GM12878 (cell line): ENCODE results near the gene MCM6. TPM values are rescaled to one million over a fixed set of nuclear protein-coding genes. Genes with fewer than 3 reads are reported as not detected.

Experiments
- ATAC-seq: fragments of 200-7000 bp; cut with Tn5 transposase; 3 replicates; pipeline ENCODE4 v1.9.1; 2020; ENCODE audit warnings: mild to moderate bottlenecking, moderate library complexity
- BruUV-seq: library from RNA; stranded (reverse); fragments of 400-500 nt; replicated peaks from 2 replicates; lab custom pipeline; 2021; lab: Mats Ljungman, UMichigan
- CTCF ChIA-PET: fragments of 300-600 bp; sonication (Branson Sonifier 250); formaldehyde crosslinking; extraction: SDS; loops from one replicate; lab custom pipeline; 2021; ENCODE audit warnings: inconsistent platforms; lab: Yijun Ruan, JAX
- POLR2A ChIA-PET: fragments of 350-600 bp; formaldehyde crosslinking; extraction: SDS; loops from one replicate; lab custom pipeline; 2021; ENCODE audit warnings: inconsistent platforms; lab: Charles Lee
- RAD21 ChIA-PET: fragments of 300-600 bp; sonication (Branson Sonifier 250); formaldehyde crosslinking; loops from one replicate; lab custom pipeline; 2023; ENCODE audit warnings: antibody characterized with exemption; ENCODE audit not compliant: unreplicated experiment; lab: Charles Lee
- SMC1A ChIA-PET: fragments of 300-600 bp; sonication (Branson Sonifier 250); formaldehyde crosslinking; loops from one replicate; lab custom pipeline; 2023; ENCODE audit not compliant: unreplicated experiment, uncharacterized antibody; lab: Charles Lee
- DNase-seq: peaks from one replicate; pipeline ENCODE4 v3.0.0-alpha.2; 2011; ENCODE audit warnings: low read depth, low spot score
- FAIRE-seq: peaks from 3 replicates; lab custom pipeline; 2011; peaks lifted over from hg19 to GRCh38; lab: Jason Lieb, UNC
- H2AFZ ChIP-seq: 2 replicates; pipeline ENCODE4 v1.6.0; 2011; ENCODE audit warnings: low read depth, low read length, control low read depth; ENCODE audit not compliant: control insufficient read depth
- H3K27ac ChIP-seq: 2 replicates; pipeline ENCODE4 v1.5.1; 2011; ENCODE audit warnings: control low read depth; ENCODE audit not compliant: control insufficient read depth, insufficient read depth
- H3K27me3 ChIP-seq, 2 experiments: replicated peaks in 1 of 2; 2 replicates each; pipeline versions ENCODE4 v1.6.0 to v1.6.1; 2011; ENCODE audit warnings: low read length in 1 of 2; ENCODE audit not compliant: control insufficient read depth in 2 of 2, insufficient read depth in 2 of 2
- H3K36me3 ChIP-seq, 2 experiments: 2 replicates each; pipeline ENCODE4 v1.5.1; 2011; ENCODE audit warnings: low read length in 1 of 2; ENCODE audit not compliant: control insufficient read depth in 2 of 2, insufficient read depth in 2 of 2
- H3K4me1 ChIP-seq: 2 replicates; pipeline ENCODE4 v1.6.1; 2011; ENCODE audit warnings: mild to moderate bottlenecking, low read length, moderate library complexity, mixed read lengths; ENCODE audit not compliant: control insufficient read depth, insufficient read depth
- H3K4me2 ChIP-seq: 2 replicates; pipeline ENCODE4 v1.6.0; 2011; ENCODE audit warnings: control low read depth; ENCODE audit not compliant: control insufficient read depth, insufficient read depth
- H3K4me3 ChIP-seq: fragments of 200-600 bp; sonication (generic); 2 replicates; pipeline ENCODE4 v1.5.1; 2016
- H3K79me2 ChIP-seq: 2 replicates; pipeline ENCODE4 v1.6.0; 2011; ENCODE audit warnings: low read length; ENCODE audit not compliant: control insufficient read depth, insufficient read depth
- H3K9ac ChIP-seq: 2 replicates; pipeline ENCODE4 v1.8.0; 2011; ENCODE audit warnings: low read length, control low read depth, mixed read lengths; ENCODE audit not compliant: control insufficient read depth, insufficient read depth
- H3K9me3 ChIP-seq: replicated peaks from 3 replicates; pipeline ENCODE4 v1.5.1; 2011; ENCODE audit warnings: mild to moderate bottlenecking, low read length; ENCODE audit not compliant: control insufficient read depth, insufficient read depth
- H4K20me1 ChIP-seq: 2 replicates; pipeline ENCODE4 v1.6.0; 2011; ENCODE audit not compliant: control insufficient read depth, insufficient read depth
- CBFB ChIP-seq: IDR thresholded peaks from 2 replicates; pipeline ENCODE4 v1.6.1; 2016; ENCODE audit warnings: antibody characterized with exemption, low read depth
- CBX3 ChIP-seq: fragments of 200-600 bp; sonication (generic); IDR thresholded peaks from 2 replicates; pipeline ENCODE4 v1.6.1; 2016; ENCODE audit warnings: low read depth, borderline replicate concordance
- DPF2 ChIP-seq: fragments of 450-650 bp; IDR thresholded peaks from 2 replicates; pipeline ENCODE4 v1.6.1; 2017; ENCODE audit warnings: mild to moderate bottlenecking
- FOXK2 ChIP-seq: fragments of 450-650 bp; IDR thresholded peaks from 2 replicates; pipeline ENCODE4 v1.6.1; 2017; ENCODE audit warnings: mild to moderate bottlenecking, moderate library complexity
- HDGF ChIP-seq: fragments of 450-650 bp; IDR thresholded peaks from 2 replicates; pipeline ENCODE4 v1.6.1; 2016; ENCODE audit warnings: antibody characterized with exemption
- MEF2A ChIP-seq: IDR thresholded peaks from 2 replicates; pipeline ENCODE4 v1.6.1; 2011; ENCODE audit warnings: low read depth, mild to moderate bottlenecking, low read length, moderate library complexity; ENCODE audit not compliant: insufficient read depth
- NBN ChIP-seq: fragments of 450-650 bp; IDR thresholded peaks from 2 replicates; pipeline ENCODE4 v1.6.1; 2016
- NR2F1 ChIP-seq: fragments of 450-650 bp; conservative IDR thresholded peaks from 2 replicates; pipeline ENCODE4 v1.6.1; 2017; ENCODE audit warnings: mild to moderate bottlenecking
- SMAD1 ChIP-seq: fragments of 450-650 bp; IDR thresholded peaks from 2 replicates; pipeline ENCODE4 v1.6.1; 2018; ENCODE audit warnings: mild to moderate bottlenecking, low read depth; ENCODE audit not compliant: partially characterized antibody
- SMARCA5 ChIP-seq: fragments of 450-650 bp; IDR thresholded peaks from 2 replicates; pipeline ENCODE4 v1.6.1; 2017; ENCODE audit warnings: mild to moderate bottlenecking
- SRF ChIP-seq, 2 experiments: IDR thresholded peaks; 2 replicates each; pipeline ENCODE4 v1.6.1; 2011; ENCODE audit warnings: low read depth in 2 of 2, low read length in 2 of 2, mild to moderate bottlenecking in 1 of 2, moderate library complexity in 1 of 2
- STAT3 ChIP-seq: IDR thresholded peaks from 2 replicates; pipeline ENCODE4 v1.6.1; 2011; ENCODE audit warnings: low read depth, low read length, improper control_type of control experiment
- ZNF217 ChIP-seq: fragments of 450-650 bp; IDR thresholded peaks from 2 replicates; pipeline ENCODE4 v1.6.1; 2017; ENCODE audit warnings: antibody characterized with exemption, mild to moderate bottlenecking
- WGBS: methylation state at CpG from one replicate; pipeline ENCODE4 v1.1.6; 2016; ENCODE audit warnings: low lambda C conversion rate; ENCODE audit not compliant: insufficient replicate concordance, insufficient coverage; ENCODE audit errors: missing lambda C conversion rate; 5-methylcytosine and 5-hydroxymethylcytosine counted together
- in situ Hi-C: fragments of 300-500 bp; cut with MboI; formaldehyde crosslinking; loops from 9 replicates; pipeline ENCODE4 v1.14.3; 2018; ENCODE audit warnings: mixed read lengths
- intact Hi-C: fragments of 100-400 bp; cut with micrococcal nuclease; formaldehyde crosslinking; loops from one replicate; pipeline ENCODE4 v1.14.2; 2022; ENCODE audit not compliant: unreplicated experiment
- polyA plus RNA-seq, 11 experiments: library from polyadenylated mRNA; depleted of rRNA in 4 of 11; unstranded in 6 of 11; stranded (reverse) in 5 of 11; fragments of >200 nt; fragmentation: Nextera tagmentation in 4 of 11; fragmentation: Illumina TruSeq in 1 of 11; extraction: Ambion mirVana in 4 of 11; extraction: Trizol in 1 of 11; gene quantifications; 1 replicate in 1 of 11; 2 replicates in 10 of 11; pipeline versions ENCODE4 v1.2.1 to v1.2.3, GENCODE V29; 2011 to 2016; ENCODE audit warnings: inconsistent platforms in 2 of 11, missing spikeins in 2 of 11, low read depth in 1 of 11
- total RNA-seq, 4 experiments: library from RNA; depleted of rRNA in 3 of 4; stranded (reverse); fragments of >200 nt in 3 of 4; fragmentation: Illumina TruSeq in 1 of 4; extraction: Trizol in 1 of 4; gene quantifications; 2 replicates each; pipeline versions ENCODE4 v1.2.1 to v1.2.3, GENCODE V29; 2013 to 2021
- TF ChIP-seq, protein P1 (sequence below): IDR thresholded peaks from 2 replicates; pipeline ENCODE4 v1.6.1; 2012; ENCODE audit warnings: low read depth, low read length, improper control_type of control experiment
- TF ChIP-seq, protein P2 (sequence below): IDR thresholded peaks from 2 replicates; pipeline ENCODE4 v1.6.1; 2012; ENCODE audit warnings: improper control_type of control experiment, low read depth, low read length; ENCODE audit not compliant: insufficient replicate concordance
- TF ChIP-seq, protein P3 (sequence below): fragments of 450-650 bp; formaldehyde crosslinking; IDR thresholded peaks from 2 replicates; pipeline ENCODE4 v1.4.0; 2022; ENCODE audit warnings: mild to moderate bottlenecking, moderate library complexity

Gene MCM6
- total and polyA plus RNA-seq, 10 of the 15 experiments (the other 5 are each of a cell fraction or from before 2014, with no cell fraction given), result 37.4 to 118 (median 82.2) TPM

DNA sequence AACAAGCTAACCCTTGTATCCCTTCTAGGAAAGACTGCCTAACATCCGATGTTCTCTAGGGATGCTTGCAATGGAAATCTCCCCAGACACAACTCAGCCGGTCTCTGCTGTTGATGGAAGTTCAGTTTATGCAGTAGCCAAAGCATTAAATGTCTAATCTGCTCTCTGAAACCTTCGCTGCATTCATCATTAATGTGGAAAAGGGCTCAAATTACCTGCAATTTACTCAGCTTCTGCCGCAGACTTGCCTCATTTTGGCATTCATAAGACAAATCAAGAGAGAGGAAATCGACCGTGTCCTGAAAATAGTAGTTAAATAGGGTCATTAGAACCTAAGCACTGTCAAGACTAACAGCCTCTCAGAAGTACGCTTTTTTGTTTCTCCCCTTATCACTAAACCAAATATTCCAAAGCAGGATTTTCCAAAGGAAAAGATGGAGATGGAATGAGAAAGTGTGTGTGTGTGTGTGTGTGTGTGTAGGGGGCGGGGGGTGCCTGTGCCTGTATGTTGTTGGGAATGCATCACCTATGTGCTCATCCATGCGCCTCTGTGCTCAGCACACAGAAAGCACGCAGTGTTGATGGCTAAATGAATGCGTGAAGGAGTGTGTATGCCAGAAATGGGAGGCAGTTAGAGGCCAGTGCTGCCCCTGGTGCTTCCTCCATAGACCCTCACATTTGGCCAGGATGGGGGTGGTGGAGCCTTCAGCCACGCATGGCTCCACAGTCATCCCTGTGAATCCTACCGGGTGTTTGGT is 46.7 kb downstream of the MCM6 start:
- no peak for ATAC-seq
- WGBS, result 85% methylated on average over 12 of the region's 13 CpGs
- SMC1A ChIA-PET, result no interaction called here

More for the DNA sequence above, 46.7 kb downstream of the MCM6 start:
- Histone ChIP-seq H3K4me1 (peaks cover 10% of the 10 kb centered on the region; the same call in 1 of the 2 replicates), H3K4me2 (no peak overlapping the region), H3K27ac (no peak overlapping the region), H3K9me3 (no peaks in the 10 kb centered on the region), H2AFZ (no peak overlapping the region), H3K9ac (no peak overlapping the region), H4K20me1 (no peaks in the 10 kb centered on the region), H3K36me3 (no peaks in the 10 kb centered on the region), H3K27me3 (no peaks in the 10 kb centered on the region), H3K79me2 (no peaks in the 10 kb centered on the region), H3K4me3 (no peak overlapping the region)
- FAIRE-seq, result no peak
- POLR2A ChIA-PET, result no interaction called here
- in situ Hi-C loops, result no loop called here
- TF ChIP-seq, protein P1, sequence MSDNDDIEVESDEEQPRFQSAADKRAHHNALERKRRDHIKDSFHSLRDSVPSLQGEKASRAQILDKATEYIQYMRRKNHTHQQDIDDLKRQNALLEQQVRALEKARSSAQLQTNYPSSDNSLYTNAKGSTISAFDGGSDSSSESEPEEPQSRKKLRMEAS, result no peak
- TF ChIP-seq SMARCA5 (no peak), HDGF (no peak), SMAD1 (no peak), NBN (no peak), CBFB (no peak), DPF2 (no peak), NR2F1 (no peak), SRF (IDR thresholded peaks at IDR 0.05; ENCODE audit: low read depth in 2 of 2, low read length in 2 of 2) (no peak), MEF2A (no peak), CBX3 (no peak), ZNF217 (no peak), FOXK2 (no peak), STAT3 (no peak)
- TF ChIP-seq, protein P2, sequence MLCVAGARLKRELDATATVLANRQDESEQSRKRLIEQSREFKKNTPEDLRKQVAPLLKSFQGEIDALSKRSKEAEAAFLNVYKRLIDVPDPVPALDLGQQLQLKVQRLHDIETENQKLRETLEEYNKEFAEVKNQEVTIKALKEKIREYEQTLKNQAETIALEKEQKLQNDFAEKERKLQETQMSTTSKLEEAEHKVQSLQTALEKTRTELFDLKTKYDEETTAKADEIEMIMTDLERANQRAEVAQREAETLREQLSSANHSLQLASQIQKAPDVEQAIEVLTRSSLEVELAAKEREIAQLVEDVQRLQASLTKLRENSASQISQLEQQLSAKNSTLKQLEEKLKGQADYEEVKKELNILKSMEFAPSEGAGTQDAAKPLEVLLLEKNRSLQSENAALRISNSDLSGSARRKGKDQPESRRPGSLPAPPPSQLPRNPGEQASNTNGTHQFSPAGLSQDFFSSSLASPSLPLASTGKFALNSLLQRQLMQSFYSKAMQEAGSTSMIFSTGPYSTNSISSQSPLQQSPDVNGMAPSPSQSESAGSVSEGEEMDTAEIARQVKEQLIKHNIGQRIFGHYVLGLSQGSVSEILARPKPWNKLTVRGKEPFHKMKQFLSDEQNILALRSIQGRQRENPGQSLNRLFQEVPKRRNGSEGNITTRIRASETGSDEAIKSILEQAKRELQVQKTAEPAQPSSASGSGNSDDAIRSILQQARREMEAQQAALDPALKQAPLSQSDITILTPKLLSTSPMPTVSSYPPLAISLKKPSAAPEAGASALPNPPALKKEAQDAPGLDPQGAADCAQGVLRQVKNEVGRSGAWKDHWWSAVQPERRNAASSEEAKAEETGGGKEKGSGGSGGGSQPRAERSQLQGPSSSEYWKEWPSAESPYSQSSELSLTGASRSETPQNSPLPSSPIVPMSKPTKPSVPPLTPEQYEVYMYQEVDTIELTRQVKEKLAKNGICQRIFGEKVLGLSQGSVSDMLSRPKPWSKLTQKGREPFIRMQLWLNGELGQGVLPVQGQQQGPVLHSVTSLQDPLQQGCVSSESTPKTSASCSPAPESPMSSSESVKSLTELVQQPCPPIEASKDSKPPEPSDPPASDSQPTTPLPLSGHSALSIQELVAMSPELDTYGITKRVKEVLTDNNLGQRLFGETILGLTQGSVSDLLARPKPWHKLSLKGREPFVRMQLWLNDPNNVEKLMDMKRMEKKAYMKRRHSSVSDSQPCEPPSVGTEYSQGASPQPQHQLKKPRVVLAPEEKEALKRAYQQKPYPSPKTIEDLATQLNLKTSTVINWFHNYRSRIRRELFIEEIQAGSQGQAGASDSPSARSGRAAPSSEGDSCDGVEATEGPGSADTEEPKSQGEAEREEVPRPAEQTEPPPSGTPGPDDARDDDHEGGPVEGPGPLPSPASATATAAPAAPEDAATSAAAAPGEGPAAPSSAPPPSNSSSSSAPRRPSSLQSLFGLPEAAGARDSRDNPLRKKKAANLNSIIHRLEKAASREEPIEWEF, result no peak
- TF ChIP-seq, protein P3, sequence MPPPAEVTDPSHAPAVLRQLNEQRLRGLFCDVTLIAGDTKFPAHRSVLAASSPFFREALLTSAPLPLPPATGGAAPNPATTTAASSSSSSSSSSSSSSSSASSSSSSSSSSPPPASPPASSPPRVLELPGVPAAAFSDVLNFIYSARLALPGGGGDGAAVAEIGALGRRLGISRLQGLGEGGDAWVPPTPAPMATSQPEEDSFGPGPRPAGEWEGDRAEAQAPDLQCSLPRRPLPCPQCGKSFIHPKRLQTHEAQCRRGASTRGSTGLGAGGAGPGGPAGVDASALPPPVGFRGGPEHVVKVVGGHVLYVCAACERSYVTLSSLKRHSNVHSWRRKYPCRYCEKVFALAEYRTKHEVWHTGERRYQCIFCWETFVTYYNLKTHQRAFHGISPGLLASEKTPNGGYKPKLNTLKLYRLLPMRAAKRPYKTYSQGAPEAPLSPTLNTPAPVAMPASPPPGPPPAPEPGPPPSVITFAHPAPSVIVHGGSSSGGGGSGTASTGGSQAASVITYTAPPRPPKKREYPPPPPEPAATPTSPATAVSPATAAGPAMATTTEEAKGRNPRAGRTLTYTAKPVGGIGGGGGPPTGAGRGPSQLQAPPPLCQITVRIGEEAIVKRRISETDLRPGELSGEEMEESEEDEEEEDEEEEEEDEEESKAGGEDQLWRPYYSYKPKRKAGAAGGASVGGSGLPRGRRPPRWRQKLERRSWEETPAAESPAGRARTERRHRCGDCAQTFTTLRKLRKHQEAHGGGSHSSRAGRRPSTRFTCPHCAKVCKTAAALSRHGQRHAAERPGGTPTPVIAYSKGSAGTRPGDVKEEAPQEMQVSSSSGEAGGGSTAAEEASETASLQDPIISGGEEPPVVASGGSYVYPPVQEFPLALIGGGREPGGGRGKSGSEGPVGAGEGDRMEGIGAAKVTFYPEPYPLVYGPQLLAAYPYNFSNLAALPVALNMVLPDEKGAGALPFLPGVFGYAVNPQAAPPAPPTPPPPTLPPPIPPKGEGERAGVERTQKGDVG (CRISPR knock-in tag), result no peak
- RAD21 ChIA-PET, result no interaction called here
- no peak for DNase-seq
- BruUV-seq, result no TSS peak
- CTCF ChIA-PET, result no interaction called here
- intact Hi-C loops, result no loop called here
